Loucy (cell line): ENCODE results near the gene GRHL3.

Experiments
- EZH2phosphoT487 ChIP-seq: fragments of 200-600 bp; IDR thresholded peaks from 2 replicates; pipeline ENCODE4 v1.6.1; 2018; ENCODE audit warnings: antibody characterized with exemption, mild to moderate bottlenecking, moderate library complexity, borderline replicate concordance
- TF ChIP-seq, protein P1 (sequence below): fragments of 200-600 bp; sonication (generic); conservative IDR thresholded peaks from 2 replicates; pipeline ENCODE4 v1.5.1; 2014; ENCODE audit warnings: mild to moderate bottlenecking, antibody characterized with exemption, low read length

GRCh38 chr1:24321697-24322469, 2.7 kb downstream of the GRHL3 start:
- TF ChIP-seq, protein P1, sequence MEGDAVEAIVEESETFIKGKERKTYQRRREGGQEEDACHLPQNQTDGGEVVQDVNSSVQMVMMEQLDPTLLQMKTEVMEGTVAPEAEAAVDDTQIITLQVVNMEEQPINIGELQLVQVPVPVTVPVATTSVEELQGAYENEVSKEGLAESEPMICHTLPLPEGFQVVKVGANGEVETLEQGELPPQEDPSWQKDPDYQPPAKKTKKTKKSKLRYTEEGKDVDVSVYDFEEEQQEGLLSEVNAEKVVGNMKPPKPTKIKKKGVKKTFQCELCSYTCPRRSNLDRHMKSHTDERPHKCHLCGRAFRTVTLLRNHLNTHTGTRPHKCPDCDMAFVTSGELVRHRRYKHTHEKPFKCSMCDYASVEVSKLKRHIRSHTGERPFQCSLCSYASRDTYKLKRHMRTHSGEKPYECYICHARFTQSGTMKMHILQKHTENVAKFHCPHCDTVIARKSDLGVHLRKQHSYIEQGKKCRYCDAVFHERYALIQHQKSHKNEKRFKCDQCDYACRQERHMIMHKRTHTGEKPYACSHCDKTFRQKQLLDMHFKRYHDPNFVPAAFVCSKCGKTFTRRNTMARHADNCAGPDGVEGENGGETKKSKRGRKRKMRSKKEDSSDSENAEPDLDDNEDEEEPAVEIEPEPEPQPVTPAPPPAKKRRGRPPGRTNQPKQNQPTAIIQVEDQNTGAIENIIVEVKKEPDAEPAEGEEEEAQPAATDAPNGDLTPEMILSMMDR = no peak
- no peak for TF ChIP-seq EZH2phosphoT487
